Right renal pelvis (tissue), 4 donors: ENCODE results near the gene RAN. TPM values are rescaled to one million over a fixed set of nuclear protein-coding genes. Genes with fewer than 3 reads are reported as not detected.
"Not testable (repeated sequence)": the region's sequence is repeated elsewhere in the genome, so short reads cannot be mapped to it uniquely, and the experiment has no call there.

Source experiments
- DNase-seq, 4 donors: peaks; one replicate each; pipeline ENCODE4 v3.0.0-alpha.2; 2013; ENCODE audit warnings: low read depth in 4 of 4, low spot score in 3 of 4, missing footprints in 1 of 4
- polyA plus RNA-seq, 4 donors: library from polyadenylated mRNA; unstranded; fragments of 120-200 nt; gene quantifications; one replicate each; pipeline ENCODE4 v1.2.1, GENCODE V29; 2013; ENCODE audit not compliant: insufficient read length in 4 of 4

The RAN gene
- polyA plus RNA-seq, result 100 to 1,000 TPM; 620 to 672 (median 635) TPM

DNA sequence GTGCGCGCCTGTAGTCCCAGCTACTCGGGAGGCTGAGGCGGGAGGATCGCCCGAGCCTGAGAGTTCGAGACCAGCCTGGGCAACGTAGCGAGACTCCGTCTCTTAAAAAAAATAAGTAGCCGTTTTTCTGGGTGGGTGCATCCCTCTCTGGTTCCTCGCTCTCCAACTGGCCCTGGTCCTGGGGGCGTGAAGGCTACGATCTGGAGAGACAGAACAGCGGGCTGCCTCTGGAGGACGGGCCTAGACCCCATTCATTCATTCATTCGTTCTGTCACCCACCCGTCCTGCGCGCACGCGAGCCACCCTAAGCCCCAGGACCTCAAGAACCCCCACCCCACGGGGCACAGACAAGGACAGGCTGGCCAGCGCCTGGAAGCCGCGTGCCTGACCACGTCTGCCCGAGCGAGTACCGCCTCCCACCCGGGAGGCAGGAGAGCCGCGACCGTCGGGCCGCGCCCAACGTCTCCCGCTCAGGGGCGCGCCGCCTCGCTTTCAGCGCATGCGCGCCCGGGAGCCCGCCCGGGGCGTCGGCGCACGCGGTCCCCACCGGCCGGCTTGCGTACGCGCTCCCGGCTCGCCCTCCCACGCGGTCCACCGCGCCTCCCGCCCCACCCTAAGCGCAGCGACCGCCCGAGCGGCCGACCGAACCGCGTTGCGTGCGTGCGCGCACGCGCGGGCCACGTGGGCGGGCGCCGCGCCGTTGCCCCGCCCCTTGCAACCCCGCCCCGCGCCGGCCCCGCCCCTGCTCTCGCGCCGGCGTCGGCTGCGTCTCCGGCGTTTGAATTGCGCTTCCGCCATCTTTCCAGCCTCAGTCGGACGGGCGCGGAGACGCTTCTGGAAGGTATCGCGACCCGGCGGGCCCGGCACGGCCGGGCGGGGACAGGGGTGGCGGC lies at the start of gene RAN:
RAN (plus strand) TSS at position 781 of the 893 bp plus-strand sequence. CDS start 528 bp downstream, outside the sequence.
- peak; percentile 78 to 87 (median 83) for DNase-seq

DNA sequence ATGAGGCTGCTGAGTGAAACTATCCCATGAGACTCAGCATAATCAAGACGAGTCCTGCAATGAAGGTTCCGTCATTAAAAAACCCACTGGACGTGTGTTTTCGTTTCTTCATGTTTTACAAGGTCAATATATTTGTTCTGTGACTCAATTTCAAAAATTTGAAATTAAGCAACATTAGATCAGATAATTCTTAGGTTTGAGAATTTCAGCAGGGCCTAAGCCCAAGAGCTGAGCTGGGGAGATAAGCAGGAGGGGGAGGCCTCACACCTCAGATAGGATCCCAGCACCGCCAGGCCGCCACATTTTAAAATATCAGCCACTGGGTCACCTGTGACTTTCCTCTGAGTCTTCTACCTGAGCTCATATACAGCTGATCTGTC lies 46.1 kb upstream of the RAN start:
- no peak for DNase-seq

DNA sequence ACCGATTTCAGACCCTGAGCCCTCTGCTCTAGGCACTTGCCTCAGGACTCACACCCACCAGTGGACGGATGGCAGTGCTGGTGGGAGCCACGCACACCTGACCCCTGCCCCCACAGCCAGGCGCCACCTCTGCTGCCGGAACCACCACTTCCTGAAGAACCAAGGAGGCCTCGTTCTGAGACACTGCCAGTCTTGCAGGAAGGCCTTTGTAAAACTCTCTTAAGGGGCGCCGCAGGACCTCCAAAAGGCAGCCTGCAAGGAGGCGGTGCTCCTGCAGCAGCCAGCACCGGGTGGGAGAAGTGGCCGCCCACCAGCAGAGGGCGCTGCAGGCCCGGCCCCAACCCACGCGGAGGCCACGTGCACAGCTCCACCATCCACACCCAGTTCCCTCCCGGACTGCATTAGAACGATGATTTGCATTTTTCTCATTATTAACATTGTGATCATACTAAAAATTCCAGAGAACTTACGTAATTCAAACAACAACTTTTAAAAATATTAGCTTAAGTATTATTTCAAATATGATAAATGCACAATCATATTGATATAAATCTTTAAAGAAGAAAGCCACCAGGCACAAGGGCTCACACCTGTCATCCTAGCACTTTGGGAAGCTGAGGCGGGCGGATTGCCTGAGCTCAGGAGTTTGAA lies 45.6 kb upstream of the RAN start:
- no peak for DNase-seq

DNA sequence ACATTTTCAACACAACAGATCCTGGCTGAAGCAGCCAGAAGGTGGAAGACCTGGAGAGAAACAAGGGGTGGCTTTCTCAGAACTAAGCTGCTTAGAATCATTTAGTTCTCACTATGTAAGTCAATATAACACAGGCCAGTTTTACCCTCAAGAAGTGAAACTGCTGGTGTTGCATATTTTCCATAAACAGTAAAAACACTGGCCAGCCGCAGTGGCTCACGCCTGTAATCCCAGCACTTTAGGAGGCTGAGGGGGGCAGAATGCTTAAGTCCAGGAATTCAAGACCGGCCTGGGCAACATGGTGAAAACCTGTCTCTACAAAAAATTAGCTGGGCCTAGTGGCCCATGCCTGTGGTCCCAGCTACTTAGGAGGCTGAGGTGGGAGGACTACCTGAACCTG lies 44.4 kb upstream of the RAN start:
- DNase-seq, result no peak

DNA sequence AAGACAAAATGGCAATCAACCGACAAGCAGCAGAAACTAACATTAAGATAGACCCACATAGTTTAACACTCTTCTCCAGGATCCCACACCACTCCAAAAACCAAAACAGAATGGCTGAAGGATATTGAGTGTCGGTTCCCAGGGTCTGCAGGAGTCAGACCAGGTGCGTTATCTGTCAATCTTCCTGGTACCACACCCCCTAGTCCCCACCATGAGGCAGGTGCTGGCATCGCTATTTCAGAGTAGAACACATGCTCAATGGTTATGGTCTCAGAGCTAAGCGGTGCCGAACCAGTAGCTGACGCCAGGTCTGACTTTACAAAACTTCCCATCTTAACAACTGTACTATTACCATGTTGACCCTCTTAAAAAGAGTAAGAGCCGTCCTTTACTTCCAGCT lies 43.0 kb upstream of the RAN start:
- no peak for DNase-seq

DNA sequence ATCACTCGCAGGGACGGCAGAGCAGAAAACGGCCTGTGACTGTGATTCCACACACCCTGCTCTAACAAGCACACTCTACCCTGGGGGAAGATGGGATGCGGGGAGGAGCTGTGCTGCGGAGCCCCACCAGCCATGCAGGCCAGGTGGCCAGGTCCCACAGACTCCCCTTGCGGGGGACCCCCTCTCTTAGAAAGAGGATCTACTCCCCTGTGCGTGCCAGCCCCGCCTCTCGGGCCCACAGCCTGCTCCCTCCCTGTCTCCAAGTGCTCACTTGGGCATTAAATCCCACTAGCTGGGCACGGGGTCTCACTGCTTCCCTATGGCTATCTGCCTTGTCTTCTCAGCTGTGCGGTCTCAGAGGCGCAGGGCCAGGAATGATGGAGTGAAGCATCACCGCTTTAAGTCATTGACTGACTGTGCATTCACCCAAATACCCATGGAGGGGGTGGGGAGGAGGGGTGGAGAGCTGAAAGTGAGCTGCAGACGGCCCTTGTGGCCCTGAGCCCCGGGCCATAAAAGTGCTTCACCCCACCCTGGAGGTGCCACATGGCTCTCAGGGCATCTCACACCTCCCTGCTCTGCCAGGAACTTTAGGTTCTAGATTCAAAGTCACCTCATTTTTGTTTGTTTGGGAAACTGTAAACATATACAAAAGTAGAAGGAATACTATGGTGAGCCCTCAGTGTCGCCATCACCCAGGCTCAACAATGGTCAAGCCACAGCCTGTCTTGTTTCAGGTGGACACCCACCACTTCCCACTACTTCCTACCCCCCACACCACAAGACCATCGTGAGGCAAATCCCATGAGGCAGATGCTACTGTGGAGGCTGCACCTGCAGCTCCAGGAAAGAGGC lies 42.2 kb upstream of the RAN start:
- DNase-seq, result no peak

DNA sequence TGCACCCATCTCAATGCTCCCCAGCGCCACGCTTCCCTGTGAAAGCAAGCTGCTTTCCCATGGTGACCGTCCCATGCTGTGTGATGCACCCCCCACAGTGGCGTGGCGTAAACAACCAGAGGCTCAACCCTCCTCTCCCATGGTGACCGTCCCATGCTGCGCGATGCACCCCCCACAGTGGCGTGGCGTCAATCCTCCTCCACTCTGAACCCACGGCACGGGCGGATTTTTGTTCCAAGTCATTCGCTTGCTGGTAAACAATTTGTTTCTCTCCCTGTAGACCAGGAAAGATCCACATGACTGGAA lies 41.7 kb upstream of the RAN start:
- no peak for DNase-seq

DNA sequence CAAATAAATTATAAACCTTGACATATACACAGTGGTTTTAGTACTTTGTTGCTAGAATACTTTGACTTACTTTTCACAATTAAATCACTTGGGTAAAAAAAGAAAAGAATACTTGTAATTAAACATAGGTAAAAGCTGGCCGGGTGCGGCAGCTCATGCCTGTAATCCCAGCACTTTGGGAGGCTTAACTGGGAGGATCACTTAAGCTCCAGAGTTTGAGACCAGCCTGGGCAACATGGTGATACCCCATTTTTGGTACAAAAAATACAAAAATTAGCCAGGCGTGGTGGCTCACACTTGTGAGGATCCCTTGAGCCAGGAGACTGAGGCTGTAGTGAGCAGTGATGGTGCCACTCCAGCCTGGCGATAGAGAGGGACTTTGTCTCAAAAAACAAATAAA lies 40.6 kb upstream of the RAN start:
- DNase-seq, result no peak

DNA sequence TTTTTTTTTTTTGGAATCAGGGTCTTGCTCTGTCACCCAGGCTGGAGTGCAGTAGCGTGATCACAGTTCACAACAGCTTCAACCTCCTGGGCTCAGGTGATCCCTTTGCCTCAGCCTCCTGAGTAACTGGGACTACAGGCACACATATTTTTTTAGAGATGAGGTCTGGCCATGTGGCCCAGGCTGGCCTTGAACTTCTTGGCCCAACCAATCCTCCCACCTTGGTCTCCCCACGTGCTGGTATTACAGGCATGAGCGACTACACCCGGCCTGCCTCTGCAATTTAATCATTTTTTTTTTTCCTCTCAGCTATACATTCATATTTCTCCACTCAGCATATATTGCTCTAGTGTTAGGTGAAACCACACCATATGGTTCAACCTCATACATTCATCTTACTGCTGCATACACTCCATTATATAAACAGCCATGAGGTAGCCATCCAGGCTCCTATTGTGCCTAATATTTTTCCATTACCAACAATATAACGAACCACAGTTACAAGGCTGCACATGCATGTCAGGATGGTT lies 39.9 kb upstream of the RAN start:
- no peak for DNase-seq

DNA sequence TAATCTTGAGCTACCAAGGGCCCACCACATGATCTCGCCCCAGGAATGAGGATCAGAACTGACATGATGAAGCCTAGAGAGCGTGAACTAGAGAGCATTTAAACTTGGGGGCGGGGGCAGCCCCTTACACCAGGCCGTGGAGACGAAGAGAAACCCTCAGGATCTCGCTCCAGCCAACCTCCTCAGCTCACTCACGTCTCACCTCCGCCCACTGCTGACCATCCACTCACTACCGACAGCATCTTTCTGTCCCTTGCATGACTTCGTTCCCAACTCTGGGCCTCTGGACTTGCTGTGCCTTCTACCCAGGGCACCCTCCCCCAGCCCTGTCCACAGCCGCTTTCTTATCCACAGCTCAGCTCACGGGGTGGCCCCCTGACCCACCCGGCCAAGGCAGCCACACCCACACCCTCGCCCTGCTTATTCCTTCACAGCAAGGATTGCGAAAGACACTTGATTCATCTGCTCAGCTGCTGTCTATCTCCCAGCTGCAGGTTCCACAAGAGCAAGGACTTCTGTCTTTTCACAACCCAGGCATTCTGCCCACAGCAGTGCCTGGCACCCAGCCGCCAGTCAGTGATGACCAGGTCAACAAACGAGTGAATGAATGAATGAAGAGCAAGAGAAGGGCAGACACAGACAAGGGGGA lies 39.2 kb upstream of the RAN start:
- DNase-seq, result no peak

DNA sequence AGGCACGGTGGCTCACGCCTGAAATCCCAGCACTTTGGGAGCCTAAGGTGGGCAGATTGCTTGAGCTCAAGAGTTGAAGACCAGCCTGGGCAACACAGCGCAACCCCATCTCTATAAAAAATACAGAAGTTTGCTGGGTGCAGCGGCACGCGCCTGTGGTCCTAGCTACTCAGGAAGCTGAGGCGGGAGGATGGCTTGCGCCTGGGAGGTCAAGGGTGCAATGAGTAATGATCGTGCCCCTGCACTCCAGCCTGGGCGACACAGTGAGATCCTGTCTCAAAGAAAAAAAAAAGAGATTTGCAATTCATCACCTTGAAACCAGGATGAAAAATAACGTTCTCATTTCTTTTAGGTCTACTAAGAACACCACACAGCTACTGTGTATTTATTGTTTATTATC lies 36.9 kb upstream of the RAN start:
- DNase-seq, result no peak

DNA sequence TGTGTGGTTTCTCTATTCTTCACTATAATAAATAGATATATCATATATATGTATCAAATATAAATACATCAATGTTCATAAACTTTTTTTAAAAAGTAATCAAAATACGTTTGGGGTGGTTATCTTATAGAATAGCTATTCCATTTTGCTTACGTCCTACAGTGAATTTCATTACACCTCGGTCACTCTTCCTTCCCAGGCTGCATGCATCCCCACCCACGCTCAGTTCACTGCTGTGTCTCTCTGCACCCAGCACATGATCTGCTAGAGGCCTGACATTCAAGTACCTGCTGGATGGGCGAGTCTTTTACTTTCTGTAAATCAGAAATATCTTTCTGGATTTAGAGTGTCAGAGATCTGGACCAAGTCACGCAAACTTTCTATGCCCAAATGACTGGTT lies 36.4 kb upstream of the RAN start:
- no peak for DNase-seq

DNA sequence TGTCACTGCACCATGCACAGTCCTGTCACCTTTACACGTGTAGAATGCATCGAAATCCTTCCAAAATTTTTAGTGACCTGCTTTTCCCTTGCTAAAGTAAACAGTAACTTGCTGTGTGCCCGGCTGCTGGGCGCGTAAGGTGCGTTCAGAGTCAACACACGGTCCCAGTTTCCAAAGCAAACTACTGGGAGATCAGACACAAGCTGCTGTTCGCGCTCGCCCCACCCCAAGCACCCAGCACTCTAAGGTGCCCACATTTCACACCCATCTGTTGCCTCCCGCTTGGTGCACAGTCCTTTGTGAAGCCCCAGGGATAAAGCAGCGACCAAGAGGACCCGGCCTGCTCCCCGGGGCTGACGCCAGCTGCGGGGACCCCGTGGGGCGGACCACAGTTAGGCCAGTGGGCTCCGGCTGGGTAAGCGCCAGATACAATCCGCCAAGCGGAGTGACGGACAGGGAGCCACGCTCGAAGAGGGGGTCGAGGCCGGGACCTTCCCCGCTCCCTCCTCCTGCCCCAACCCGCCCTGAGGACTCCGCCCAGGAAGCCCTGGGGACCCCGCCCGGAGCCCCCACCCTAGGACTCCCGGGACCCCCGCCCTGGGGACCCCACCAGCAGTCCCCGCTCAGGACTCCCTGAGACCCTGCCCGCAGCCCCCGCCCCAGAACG lies 33.4 kb upstream of the RAN start:
- DNase-seq, result no peak

DNA sequence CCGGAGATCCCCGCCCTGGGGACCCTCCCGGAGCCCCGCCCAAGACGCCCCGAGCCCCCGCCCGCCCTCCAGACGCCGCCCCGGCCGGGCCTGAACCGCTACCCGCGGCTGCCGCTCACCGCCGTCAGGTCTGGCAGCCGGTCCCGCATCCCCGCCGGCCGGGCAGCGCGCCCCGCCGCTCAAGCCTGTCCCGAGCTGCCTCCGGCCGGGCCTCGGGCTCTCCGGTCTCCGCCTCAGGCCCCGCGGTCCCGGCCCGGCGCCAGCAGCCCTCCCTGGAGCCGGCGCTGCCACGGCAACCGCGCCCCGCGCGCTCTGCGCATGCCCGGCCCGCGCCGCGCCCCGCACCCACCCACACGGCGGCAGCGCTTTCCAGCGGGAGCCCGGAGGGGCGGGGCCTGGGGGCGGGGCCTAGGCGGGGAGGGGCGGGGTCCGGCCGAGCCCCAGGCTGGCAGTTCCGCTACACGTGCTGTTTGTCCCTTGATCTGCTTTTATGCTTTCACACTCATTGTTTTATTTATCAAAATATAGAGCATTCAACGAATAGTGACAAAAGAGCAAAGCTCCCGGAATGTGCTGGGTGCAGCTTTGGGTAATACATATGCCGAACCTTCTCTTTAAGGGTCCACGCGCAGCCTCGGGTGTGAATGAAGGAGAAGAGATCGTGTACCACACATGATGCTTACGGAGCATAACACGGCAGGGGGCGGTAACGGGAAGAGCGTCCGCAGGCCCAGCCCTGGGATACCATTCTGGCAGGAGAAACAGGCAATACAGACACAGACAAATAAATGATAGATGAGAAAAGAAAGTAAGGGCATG lies 32.7 kb upstream of the RAN start, which contains the start of gene STX2:
STX2 (minus strand) TSS at position 300 of the 819 bp plus-strand sequence; CDS start at position 149, 151 bp downstream.
- peak; percentile 49 to 73 (median 65) for DNase-seq

DNA sequence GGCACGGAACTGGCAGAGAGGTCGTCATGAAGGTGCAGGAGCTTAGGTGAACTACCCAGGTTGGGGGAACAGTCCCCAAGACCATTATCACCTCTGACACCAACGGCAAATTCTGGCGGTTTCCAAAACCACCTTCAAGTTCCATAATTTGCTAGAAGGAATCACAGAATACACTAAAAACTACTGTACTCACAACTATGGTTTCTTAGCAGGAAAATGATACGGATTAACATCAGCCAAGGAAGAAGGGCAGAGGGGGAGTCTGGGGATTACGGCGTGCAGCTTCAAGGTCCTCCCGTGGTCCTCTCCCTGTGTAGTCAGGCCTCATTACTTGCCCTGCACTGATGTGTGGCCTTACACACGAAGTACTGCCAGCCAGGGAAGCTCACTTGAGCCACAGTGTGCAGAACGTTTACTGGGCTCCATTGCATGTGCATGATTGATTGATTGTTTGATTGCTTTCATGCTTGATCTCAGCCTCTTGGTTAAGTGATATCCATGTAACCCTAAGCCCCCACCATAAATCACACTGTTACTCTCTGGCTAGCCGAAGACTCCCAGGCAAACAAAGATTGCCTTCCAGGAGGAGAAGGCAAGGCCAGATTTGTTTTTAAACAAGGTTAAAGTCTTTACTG lies 32.0 kb upstream of the RAN start:
- DNase-seq, result no peak

DNA sequence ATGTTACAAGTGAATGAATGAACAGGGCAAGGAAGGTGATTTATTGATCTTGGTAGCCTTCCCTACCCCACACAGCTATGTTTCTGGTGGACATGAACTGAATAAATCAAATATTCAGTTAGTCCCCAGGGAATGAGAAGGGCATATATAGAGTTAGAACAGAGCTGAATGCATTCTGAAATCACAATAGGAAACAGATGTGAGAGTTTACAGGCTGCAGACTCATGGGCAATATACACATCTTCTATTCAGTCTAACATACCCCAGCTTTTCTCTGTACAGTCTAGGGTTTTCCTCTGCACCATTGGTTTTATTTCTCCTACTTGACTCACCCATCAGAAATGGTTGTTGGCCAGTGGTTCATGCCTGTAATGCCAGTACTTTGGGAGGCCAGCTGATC lies 25.5 kb upstream of the RAN start:
- no peak for DNase-seq

DNA sequence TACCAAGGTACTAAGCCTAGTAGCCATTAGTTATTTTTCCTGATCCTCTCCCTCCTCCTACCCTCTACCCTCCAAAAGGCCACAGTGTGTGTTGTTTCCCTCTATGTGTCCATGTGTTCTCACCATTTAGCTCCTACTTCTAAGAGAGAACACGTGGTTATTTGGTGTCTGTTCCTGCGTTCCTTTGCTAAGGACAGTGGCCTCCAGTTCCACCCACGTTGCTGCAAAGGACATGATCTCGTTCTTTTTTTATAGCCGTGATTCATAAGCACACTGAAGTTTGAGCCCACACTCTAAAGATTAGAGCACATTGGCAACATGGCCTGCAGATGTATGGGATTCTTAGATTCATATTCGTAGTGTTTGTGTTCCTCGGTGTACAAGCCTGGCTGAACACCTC lies 24.8 kb upstream of the RAN start:
- no peak for DNase-seq

DNA sequence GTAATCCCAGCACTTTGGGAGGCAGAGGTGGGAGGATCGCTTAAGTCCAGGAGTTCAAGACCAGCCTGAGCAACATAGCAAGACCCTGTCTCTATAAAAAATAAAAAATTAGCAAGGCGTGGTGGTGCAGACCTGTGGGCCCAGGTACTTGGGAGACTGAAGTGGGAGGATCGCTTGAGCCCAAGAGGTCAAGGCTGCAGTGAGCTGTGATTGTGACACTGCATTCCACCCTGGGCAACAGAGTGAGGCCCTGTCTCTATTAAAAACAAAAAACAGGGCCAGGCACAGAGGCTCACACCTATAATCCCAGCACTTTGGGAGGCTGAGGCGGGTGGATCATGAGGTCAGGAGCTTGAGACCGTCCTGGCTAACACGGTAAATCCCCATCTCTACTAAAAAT lies 23.8 kb upstream of the RAN start:
- DNase-seq, result not testable (repeated sequence)
